Type B pancreatic cell (in vitro differentiated cells): ENCODE results near the gene GCK. TPM values are rescaled to one million over a fixed set of nuclear protein-coding genes. Genes with fewer than 3 reads are reported as not detected.

ENCODE experiments used
- DNase-seq: peaks from one replicate; pipeline ENCODE4 v3.0.0; 2021; ENCODE audit warnings: mixed read lengths; ENCODE audit not compliant: unreplicated experiment; ENCODE audit errors: extremely low spot score
- H3K27ac Mint-ChIP-seq: 2 replicates; pipeline ENCODE4 v1.8.0; 2021; ENCODE audit warnings: mild to moderate bottlenecking, mixed read lengths
- H3K27me3 Mint-ChIP-seq: 2 replicates; pipeline ENCODE4 v1.8.0; 2021; ENCODE audit warnings: mixed read lengths
- H3K36me3 Mint-ChIP-seq: 2 replicates; pipeline ENCODE4 v1.8.0; 2021; ENCODE audit warnings: mixed read lengths
- H3K4me1 Mint-ChIP-seq: one replicate; pipeline ENCODE4 v1.8.0; 2021; ENCODE audit warnings: mixed read lengths; ENCODE audit not compliant: unreplicated experiment
- H3K4me3 Mint-ChIP-seq: 2 replicates; pipeline ENCODE4 v1.8.0; 2021; ENCODE audit warnings: mild to moderate bottlenecking, mixed read lengths
- H3K9me3 Mint-ChIP-seq: 2 replicates; pipeline ENCODE4 v1.8.0; 2021; ENCODE audit warnings: mixed read lengths
- CTCF ChIP-seq: fragments of 200-600 bp; sonication (generic); conservative IDR thresholded peaks from 2 replicates; pipeline ENCODE4 v1.5.0; 2021; ENCODE audit warnings: antibody characterized with exemption, mild to moderate bottlenecking
- total RNA-seq: library from RNA; stranded (reverse); gene quantifications from 2 replicates; pipeline ENCODE4 v1.2.1, GENCODE V29; 2021; ENCODE audit warnings: low replicate concordance

The GCK gene
- total RNA-seq, 1 donor from 2014 or later: 5.6 TPM

GRCh38 chr7:44108768-44109750 lies 80.2 kb downstream of the GCK start:
- H3K4me3 Mint-ChIP-seq: no peak overlapping the region
- peaks cover 6% of the 10 kb centered on the region for H3K4me1 Mint-ChIP-seq
- TF ChIP-seq CTCF: peak; percentile 36
- no peaks in the 10 kb centered on the region for H3K36me3 Mint-ChIP-seq
- no peaks in the 10 kb centered on the region for H3K9me3 Mint-ChIP-seq
- no peak overlapping the region for H3K27ac Mint-ChIP-seq
- DNase-seq: no peak
- peaks cover 13% of the 10 kb centered on the region for H3K27me3 Mint-ChIP-seq

- no peak overlapping the region for H3K4me3 Mint-ChIP-seq
- H3K27ac Mint-ChIP-seq: no peak overlapping the region
- no peaks in the 10 kb centered on the region for H3K36me3 Mint-ChIP-seq
These were observed 81.1 kb downstream of the GCK start for GRCh38 chr7:44107961-44108767.

GRCh38 chr7:44107116-44107960 lies 81.9 kb downstream of the GCK start:
- no peak overlapping the region for H3K4me3 Mint-ChIP-seq
- peaks cover 14% of the 10 kb centered on the region for H3K4me1 Mint-ChIP-seq
- no peaks in the 10 kb centered on the region for H3K9me3 Mint-ChIP-seq
- no peak for DNase-seq
- H3K27ac Mint-ChIP-seq: no peak overlapping the region
- no peak for TF ChIP-seq CTCF
- peaks cover 24% of the 10 kb centered on the region for H3K27me3 Mint-ChIP-seq
- no peaks in the 10 kb centered on the region for H3K36me3 Mint-ChIP-seq

More at GRCh38 chr7:44107961-44108767, 81.1 kb downstream of the GCK start:
- no peak for DNase-seq
- H3K27me3 Mint-ChIP-seq: peaks cover 17% of the 10 kb centered on the region
- TF ChIP-seq CTCF: no peak
- H3K9me3 Mint-ChIP-seq: no peaks in the 10 kb centered on the region
- peaks cover 10% of the 10 kb centered on the region for H3K4me1 Mint-ChIP-seq

- no peak overlapping the region for H3K27ac Mint-ChIP-seq
These were observed 82.8 kb downstream of the GCK start for GRCh38 chr7:44106311-44107065.

More at GRCh38 chr7:44106311-44107065, 82.8 kb downstream of the GCK start:
- Mint-ChIP-seq H3K4me1 (peaks cover 16% of the 10 kb centered on the region), H3K27me3 (peaks cover 27% of the 10 kb centered on the region), H3K4me3 (no peak overlapping the region), H3K9me3 (no peaks in the 10 kb centered on the region), H3K36me3 (no peaks in the 10 kb centered on the region)
- no peak for TF ChIP-seq CTCF
- DNase-seq: no peak
